ENCODE results near the gene ULK2.
"Not testable (repeated sequence)": the region's sequence is repeated elsewhere in the genome, so short reads cannot be mapped to it uniquely, and the experiment has no call there.

The ULK2 gene

DNA sequence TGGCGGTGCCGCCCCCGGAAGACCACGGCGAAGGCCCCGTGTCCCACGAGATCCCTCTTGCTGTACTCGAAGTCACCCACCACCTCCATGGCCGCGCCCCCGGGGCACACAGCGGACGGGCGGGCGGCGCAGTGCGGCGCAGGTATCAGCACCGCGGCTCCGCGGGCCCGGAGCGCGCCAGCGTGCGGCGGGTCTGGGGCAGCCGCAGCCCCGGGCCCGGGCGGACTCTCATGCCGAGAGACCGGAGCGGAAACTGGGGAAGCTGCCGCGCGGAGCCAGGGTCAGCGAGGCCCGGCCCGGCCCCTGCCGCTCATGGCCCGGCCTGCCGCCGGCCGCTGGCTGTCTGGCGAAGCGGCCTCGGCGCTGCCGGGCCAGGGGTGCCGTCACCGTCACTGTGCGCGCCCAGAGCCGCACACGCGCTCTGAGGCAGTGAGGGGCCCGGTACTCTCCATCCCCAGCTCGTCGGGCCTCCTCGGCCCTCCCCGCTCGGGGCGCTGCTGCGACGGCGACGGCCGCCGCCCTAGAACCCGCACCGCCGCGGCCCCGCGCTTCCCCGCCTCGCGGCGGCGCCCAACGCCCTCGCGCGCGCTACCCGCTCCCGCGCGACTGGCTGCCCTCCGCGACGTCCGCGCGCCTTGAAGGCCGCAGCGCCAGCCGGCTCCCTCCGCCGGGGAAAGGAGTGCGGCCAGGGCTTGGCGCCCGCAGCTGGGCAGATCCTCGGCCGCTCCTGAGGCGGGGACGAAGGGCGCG lies at the start of gene ULK2:
Gene ULK2, minus strand, starts transcription at position 608 of the 750 bp plus-strand sequence. Its CDS starts 519 bp downstream, at position 89.
- peak; percentile 54 for DNase-seq (ENCODE audit: low spot score)

DNA sequence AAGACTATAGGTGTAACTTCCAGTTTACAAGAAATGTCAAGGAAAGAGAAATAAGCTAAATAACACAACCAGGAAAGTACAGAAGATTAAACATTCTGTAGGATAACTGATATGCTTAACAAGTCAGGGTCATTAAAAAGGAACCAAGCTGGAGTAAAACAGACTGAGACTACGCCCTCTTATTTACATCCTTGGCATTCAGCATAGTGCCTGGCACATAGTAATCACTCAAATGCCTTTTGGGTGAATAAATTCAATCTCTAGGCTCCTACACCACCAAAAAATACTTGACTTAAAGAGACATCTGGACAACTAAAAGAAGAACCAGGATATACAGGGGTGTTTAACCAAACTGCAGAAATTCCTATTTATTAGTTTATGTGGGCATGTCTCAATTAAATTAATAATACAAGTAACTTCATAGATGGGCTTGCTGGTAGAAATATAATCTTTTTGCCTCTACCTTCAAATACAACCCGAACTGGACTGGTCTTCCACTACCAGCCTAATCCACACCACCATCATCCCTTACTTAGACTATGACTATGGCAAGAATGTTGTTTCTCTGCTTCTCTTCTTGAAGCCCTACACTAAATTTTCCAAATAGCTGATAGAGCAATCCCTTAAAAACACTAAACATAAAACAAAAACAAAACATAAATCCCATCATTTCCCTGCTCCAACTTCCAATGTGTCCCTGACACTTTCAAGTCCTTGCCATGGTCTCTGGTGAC lies 47.7 kb upstream of the ULK2 start:
- DNase-seq (ENCODE audit: low spot score): no peak

DNA sequence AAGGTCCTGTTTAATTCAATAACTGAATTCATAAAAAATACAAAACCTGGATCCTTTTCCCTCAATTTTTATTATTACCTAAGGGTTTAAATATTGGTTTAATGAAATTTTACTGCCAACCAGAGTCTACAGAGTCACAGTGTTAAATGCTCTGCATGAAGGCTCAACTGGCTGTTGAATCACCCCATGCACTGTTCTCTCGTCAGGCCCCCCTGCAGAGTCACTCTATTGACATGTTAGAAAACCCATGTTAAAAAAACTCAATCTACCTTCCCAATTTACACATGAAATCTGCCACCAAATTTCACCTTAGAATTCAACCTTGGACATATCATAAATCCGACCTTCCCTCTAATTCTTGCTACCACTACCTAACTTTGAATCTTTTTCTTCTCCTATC lies 43.3 kb upstream of the ULK2 start:
- DNase-seq (ENCODE audit: low spot score): no peak

DNA sequence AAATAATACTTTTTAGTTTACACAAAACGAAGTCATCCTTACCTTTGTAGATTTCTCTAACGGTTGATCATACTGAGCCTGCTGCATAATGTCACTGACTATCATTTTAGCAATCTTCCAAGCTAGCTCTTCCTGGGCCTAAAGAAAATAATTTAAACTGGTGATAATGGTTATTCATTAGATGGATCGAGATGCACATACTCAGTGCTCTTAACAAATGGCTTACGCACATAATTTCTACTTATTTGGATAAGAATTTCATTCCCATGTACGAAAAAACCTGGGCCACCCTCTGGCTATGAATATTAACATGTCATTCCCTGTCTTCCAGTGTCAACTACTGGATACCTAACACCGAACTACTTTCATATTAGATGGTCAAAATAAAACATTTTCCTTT lies 41.4 kb upstream of the ULK2 start:
- DNase-seq (ENCODE audit: low spot score): no peak

DNA sequence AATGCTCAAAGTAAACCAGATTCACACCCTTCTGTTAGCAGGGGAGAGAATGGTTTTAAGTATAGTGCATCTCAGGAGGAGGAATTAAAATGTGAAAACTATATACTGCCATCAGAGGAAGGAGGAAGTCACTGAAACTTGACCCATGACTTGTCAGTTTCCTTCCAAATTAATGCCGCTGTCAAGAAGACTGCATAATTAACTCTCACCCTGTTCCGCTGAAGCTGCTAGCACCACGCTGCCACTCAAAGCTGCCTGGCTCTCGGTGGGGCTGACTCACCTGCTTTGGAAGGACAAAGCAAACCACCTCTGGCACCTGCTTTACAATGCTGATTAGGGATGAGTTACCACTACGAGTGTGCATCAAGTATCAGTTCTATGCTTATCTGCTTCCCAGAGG lies 37.8 kb upstream of the ULK2 start:
- no peak for DNase-seq (ENCODE audit: low spot score)

DNA sequence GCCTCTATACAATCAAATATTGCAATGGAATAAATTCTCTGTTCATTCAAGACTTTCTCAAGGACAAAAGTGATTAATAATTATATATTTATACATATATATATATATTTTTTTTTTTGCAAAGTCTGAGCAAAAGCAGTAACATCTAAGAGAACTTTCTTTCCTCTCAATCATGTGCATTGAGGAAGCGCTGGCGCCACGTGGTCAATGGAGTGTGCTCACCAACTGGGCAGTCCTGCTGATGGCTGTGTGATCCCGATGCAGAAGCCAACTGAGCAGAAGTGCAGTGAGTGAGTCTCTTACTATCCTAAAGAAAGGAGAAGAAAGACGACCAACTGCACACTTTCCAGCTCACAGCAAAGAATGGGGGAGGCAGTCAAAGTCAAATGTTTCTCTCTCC lies 37.2 kb upstream of the ULK2 start:
- no peak for DNase-seq (ENCODE audit: low spot score)

DNA sequence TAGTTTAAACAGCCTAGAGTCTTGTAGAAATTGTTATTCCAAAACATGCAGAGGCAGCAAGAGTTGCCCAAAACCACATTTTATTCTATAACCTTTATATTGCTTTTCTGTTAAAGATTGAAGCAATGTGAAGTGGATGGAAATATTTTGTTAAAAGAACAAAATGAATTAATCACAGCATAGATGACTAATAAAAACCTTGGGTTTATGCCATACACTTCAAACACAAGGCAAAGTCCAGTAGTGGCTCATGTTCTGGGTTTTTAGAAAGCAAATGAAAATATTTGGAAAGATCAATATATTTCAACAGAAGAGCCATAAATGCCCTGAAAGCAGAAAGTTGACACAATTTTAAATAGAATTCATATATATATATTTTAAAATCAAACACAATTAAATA lies 36.7 kb upstream of the ULK2 start:
- no peak for DNase-seq (ENCODE audit: low spot score)

DNA sequence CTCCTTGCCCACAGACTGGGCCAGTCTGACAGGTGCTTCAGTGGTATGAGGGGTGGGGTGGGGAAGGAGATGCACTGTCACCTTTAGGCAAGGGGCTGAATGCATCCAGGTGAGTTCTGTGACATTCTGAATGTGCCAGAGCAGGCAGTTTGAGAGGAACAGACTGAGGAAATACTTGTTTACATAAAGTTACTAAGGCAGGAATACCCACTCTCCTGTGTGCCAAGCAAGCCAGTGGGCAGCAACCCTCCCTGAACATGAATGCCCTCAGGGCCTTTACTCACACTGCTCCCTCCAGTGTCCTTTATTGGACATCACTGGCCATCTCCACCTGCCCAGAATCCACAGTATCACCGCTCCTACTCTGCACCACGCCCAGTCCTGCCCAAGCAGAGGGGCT lies 33.1 kb upstream of the ULK2 start:
- DNase-seq (ENCODE audit: low spot score): no peak

DNA sequence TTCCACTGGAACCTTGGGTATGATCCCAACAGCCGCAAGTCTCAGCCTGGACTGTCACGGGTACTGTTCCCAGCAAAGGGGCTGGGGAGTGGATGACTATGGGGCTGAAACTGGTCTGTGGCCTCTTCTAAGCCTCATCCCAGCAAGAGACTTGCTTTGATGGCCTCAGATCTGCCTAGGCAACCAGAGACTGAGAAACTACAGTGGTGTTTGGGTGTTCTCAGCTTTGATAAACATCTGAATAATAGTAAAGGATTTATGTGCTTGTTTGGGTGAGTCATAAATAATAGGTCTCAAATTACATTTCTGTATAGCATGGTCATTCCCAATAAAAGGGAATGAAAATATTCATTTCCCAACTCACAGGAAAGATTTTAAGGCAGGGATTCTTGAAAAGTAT lies 30.2 kb upstream of the ULK2 start:
- DNase-seq (ENCODE audit: low spot score): peak; percentile 42

DNA sequence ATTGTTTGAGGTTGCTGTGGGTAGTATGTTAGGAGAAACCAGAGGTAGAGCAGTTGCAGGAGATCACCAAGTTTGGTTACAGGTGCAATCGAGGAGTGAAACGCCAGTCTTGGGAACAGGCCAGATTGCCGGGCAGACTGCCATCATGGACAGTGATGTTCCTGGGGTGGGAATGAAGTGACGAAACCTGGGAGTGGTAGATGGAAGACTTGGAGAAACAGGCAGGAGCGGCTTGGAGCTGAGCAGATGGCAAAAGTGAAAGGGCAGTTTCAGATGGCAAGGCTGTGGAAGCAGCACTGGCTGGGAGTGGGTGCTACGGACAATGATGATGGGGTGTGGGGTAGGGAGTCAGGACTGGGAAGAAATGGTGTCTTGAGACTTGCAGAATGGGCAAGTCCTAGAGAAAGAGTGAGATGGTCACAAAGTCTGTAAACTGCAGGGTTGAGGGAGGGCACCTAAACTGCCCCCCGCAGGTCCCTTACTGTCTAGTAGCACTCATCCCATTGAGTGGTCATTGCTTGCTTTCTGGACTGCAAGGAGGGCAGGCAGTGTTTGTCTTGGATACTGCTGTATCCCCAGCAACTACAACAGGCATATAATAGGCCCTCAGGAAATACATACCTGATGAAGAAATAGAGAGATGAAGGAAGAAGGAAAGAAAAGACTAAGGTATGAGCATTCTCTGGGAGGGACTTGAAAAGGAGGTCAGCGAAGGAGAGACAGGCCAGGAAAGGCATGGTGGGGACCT lies 29.5 kb upstream of the ULK2 start:
- DNase-seq (ENCODE audit: low spot score): no peak

DNA sequence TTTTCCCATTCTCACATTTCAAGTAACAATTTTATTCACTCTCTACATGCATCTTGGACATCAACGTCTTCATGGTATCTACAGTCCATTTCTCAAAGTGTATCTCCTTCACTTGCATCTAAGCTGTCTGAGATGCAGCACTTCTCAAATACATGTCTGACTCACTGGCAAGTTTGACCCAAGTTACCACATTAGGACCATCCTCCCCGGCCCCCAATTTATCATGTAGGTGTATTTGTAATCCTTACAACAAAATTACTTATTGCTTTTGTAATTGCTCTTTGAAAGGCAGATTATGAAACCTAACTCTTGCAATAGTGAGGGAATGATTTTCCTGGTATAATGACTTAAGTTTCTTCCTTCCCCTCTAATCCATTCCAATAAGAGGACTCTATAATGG lies 28.9 kb upstream of the ULK2 start:
- no peak for DNase-seq (ENCODE audit: low spot score)

DNA sequence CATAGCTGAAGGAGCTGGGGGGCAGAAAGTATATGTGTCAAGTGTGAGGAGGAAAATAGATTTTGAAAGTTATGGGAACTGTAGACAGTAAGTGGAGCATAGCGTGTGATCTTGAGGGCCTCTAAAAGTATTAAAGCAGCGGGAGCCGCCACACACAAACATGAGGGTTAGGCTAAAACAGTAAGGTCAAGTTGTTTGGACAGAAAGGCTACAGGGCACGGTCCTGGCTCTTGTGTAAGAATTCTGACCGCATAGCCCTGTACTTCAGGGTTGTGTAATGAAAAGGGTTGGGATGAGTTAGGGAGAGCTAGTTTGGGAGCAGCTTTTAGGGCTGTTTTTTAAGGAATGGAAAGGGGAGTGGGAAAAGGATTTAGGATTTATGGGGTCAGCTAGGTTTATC lies 22.8 kb upstream of the ULK2 start:
- DNase-seq (ENCODE audit: low spot score): not testable (repeated sequence)

DNA sequence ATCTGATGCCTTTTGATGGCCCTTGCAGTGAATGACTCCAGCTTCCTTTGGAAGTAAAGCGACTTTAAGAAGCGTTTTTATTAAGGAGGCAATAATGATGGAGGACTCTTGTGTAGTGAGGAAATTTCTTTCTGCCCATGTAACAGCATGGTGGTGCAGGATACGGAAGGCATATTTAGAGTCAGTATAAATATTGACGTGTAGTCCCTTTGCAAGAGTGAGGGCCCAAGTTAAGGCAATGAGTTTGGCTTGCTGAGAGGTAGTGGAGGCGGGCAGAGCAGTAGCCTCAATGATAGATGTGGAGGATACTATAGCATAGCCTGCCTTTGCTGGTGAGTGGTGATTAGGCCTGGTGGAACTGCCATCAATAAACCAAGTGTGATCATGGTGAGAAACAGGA lies 22.3 kb upstream of the ULK2 start:
- DNase-seq (ENCODE audit: low spot score): not testable (repeated sequence)

DNA sequence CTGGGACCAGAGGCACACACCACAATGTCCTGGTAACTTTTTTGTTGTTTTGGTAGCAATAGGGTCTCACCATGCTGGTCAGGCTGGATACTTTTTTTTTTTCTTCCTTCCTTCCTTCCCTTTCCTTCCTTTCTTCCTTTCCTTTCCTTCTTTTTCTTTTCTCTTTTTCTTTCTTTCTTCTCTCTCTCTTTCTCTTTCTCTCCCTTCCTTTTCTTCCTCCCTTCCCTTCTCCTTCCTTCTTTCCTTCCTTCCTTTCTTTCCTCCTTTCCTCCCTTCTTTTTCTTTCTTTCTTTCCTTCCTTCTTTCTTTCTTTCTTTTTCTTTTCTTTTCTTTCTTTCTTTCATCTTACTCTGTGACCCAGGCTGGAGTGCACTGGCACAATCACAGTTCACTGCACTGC lies 18.4 kb upstream of the ULK2 start:
- no peak for DNase-seq (ENCODE audit: low spot score)

DNA sequence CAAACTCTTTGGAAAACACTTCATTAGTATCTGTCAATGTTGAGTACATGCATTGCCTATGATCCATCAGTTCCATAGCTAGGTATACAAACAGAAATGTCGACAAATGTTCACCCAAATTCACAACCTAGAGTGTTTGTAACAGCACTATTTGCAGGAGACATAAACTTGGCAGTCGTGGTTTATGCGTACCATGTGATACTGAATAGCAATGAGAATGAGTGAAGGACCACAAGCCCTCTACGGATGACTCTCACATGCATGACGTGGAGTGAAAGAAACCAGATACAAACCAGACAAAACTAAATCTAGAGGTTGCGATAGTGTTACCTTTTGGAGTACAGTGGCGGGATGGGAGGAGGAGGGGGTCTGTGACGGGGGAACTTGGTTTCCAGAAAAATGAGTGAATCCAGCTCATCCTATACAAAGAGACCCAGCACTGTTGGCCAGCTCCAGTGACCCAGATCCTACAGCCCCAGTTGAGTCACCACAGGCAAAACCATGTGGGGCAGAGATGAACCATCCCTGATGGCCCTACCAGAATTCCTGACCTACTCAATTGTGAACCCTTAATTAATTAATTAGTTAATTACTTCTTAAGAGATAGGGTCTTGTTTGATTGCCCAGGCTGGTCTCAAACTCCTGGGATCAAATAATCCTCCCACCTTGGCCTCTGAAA lies 15.9 kb upstream of the ULK2 start:
- no peak for DNase-seq (ENCODE audit: low spot score)

DNA sequence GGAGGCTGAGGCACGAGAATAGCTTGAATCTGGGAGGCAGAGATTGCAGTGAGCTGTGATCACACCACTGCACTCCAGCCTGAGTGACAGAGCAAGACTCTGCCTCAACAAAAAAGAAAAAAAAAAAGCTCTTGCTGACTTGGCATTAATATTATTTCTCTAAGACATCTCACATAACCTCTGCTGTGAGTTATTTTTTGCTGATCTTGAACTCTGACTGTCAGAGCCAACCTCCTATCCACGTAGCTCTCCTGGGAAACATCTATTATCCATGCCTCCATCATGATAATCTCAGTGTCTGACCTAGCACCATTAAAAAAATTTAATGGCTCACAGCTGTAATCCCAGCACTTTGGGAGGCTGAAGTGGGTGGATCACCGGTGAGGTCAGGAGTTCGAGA lies 12.7 kb upstream of the ULK2 start:
- DNase-seq (ENCODE audit: low spot score): no peak

DNA sequence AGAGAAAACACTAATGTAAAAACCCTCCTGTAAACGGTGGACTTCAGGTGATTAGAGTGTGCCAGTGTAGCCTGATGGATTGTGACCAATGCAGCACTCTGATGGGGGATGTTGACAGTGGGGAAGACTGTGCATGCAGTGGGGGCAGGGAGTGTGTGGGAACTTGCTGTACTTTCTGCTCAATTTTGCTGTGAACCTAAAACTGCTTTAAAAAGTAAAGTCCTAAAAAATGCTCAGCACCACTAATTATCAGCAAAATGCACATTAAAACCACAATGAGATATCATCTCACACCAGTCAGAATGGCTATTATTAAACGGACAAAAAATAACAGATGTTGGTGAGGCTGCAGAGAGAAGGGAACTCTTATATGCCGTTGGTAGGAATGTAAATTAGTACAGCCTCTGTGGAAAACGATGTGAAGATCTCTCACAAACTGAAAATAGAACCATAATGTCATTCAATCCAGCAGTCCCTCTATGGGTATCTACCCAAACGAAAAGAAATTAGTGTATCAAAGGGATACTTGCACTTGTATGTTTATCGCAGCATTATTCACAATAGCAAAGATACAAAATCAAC lies 9.7 kb upstream of the ULK2 start:
- DNase-seq (ENCODE audit: low spot score): no peak

DNA sequence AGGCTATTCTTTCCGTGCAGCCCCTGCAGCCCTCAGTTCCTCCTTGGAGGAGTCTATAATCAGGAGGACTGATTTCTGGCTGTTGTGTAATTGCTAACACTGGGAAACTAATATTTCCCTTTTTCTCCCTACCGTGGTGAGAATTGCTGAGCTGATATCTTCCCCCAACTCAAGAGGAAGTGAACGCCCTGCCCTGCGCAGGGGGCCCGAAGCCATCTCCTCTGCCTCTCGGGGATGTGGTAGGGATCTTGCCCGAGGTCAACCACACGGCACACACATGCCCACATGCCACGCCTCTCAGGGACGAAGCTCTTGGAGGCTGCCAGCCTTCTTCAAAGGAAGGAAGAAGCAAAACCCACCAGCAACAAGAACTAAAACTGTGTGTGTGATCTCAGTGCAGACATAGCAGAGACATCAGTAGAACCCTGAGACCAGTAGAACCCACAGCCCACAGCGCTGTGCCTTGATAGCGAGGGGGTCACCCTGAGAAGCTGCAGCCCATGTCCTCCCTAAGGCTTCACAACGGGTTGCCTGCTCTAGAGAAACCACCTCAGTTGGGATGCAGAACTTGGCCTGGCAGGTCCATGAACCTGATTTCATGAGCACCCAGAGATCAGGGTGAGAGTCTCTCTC lies 8.9 kb upstream of the ULK2 start:
- DNase-seq (ENCODE audit: low spot score): no peak

DNA sequence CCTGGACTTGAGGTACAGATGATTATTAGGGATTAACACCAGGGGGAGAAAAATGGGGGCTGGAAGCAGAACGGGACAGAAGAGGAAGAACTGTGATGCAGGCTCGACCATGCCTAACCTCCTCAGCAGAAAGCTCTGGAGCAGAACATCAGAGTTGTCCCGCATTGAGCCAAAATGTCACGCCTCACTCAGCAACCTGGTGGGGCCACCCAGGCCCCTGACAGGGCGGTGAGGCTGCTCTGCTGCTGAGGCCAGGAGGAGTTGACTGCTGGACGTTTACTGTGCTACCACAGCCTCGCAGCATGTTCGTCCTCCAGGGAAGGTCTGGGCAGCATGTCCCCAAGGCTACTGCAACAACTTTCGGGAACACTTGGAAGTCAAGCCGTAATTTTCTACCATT lies 6.5 kb upstream of the ULK2 start:
- no peak for DNase-seq (ENCODE audit: low spot score)

DNA sequence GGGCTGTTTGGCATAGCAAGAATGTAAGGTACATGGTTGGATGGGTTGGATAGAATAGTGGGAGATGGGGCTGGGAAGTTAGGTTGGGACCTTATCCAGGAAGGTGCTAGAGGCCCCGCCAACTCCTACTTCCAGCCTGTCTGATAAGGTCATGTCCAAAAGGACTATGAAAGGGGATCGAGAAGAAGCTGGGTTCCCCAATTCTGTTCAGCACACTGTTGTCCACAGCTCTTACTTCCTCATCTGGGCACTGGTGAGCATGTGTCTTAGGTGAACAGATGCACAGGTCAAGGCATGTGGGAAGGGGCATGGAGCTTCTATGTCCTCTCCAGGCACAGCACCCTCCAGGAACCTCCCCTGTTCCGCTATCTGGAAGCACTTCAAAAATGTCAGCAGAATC lies 5.6 kb upstream of the ULK2 start:
- no peak for DNase-seq (ENCODE audit: low spot score)

DNA sequence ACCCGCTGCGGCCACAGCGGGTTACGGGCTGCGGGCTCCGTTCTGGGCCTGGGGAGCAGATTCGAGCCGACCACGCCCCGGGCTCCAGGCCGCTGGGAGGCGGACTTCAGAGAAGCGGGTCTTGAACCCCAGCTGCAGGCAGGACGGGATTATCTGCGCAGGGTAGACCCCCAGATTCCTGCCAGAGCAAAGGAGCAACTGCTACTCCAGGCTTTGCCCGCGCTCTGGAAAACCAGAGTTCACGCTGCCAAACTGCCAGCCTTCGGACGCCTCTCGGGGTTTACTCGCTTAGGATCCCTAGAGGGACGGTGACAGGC lies 301 bp upstream of the ULK2 start:
- DNase-seq (ENCODE audit: low spot score): no peak

DNA sequence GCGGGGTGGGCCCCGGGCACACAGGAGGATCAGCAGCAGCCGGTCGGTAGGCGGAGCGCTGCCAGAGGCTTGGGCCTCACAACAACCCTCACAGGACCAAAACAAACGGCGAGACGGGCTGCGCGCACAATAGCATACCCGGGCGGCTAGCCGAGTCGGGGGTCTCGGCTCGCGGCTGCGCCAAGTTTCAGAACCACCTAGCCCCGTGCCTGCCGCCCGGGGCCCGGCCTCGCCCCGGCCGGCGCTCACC lies 732 bp downstream of the ULK2 start:
- DNase-seq (ENCODE audit: low spot score): peak; percentile 68
